ENCODE data around the gene ARHGEF11.

Gene ARHGEF11

GRCh38 chr1:157047062-157047410 lies 1.5 kb upstream of the ARHGEF11 start:
- Histone ChIP-seq H3K36me3 (ENCODE audit: insufficient read depth, low read length) (no peaks in the 10 kb centered on the region), H3K4me2 (ENCODE audit: low read length) (no peak overlapping the region), H3K9ac (ENCODE audit: low read depth, low read length) (no peak overlapping the region), H3K9me3 (replicated peaks; ENCODE audit: low read length) (peaks cover 1% of the 10 kb centered on the region), H3K4me3 (ENCODE audit: low read length) (no peak overlapping the region), H3K4me1 (ENCODE audit: control insufficient read depth, insufficient read depth, low read length) (peaks cover 26% of the 10 kb centered on the region), H3K27me3 (ENCODE audit: control insufficient read depth, insufficient read depth, low read length) (peaks cover 24% of the 10 kb centered on the region)

- no peaks in the 10 kb centered on the region for H3K27me3 ChIP-seq (ENCODE audit: control insufficient read depth, insufficient read depth, low read length)
- H3K4me1 ChIP-seq (ENCODE audit: control insufficient read depth, insufficient read depth, low read length): peaks cover 35% of the 10 kb centered on the region
- H3K36me3 ChIP-seq (ENCODE audit: insufficient read depth, low read length): no peaks in the 10 kb centered on the region
- H3K9me3 ChIP-seq (replicated peaks; ENCODE audit: low read length): no peaks in the 10 kb centered on the region
- H3K4me3 ChIP-seq (ENCODE audit: low read length): peak overlapping the region; percentile 96
- peak overlapping the region; percentile 86 for H3K4me2 ChIP-seq (ENCODE audit: low read length)
- peak overlapping the region; percentile 98 for H3K9ac ChIP-seq (ENCODE audit: low read depth, low read length)
Measured at GRCh38 chr1:157044326-157044725, 1.2 kb downstream of the ARHGEF11 start.

- H3K27me3 ChIP-seq (ENCODE audit: control insufficient read depth, insufficient read depth, low read length): no peaks in the 10 kb centered on the region
- peak overlapping the region; percentile 86 for H3K4me2 ChIP-seq (ENCODE audit: low read length)
- H3K9me3 ChIP-seq (replicated peaks; ENCODE audit: low read length): no peaks in the 10 kb centered on the region
- H3K4me3 ChIP-seq (ENCODE audit: low read length): peak overlapping the region; percentile 96
- H3K36me3 ChIP-seq (ENCODE audit: insufficient read depth, low read length): no peaks in the 10 kb centered on the region
- peak overlapping the region; percentile 98 for H3K9ac ChIP-seq (ENCODE audit: low read depth, low read length)
- H3K4me1 ChIP-seq (ENCODE audit: control insufficient read depth, insufficient read depth, low read length): peaks cover 35% of the 10 kb centered on the region
Measured at GRCh38 chr1:157043685-157044084, 1.9 kb downstream of the ARHGEF11 start.

- Histone ChIP-seq H3K9ac (ENCODE audit: low read depth, low read length) (no peak overlapping the region), H3K4me2 (ENCODE audit: low read length) (peak overlapping the region; percentile 86), H3K27me3 (ENCODE audit: control insufficient read depth, insufficient read depth, low read length) (no peaks in the 10 kb centered on the region), H3K4me3 (ENCODE audit: low read length) (peak overlapping the region; percentile 96), H3K9me3 (replicated peaks; ENCODE audit: low read length) (no peaks in the 10 kb centered on the region), H3K36me3 (ENCODE audit: insufficient read depth, low read length) (no peaks in the 10 kb centered on the region), H3K4me1 (ENCODE audit: control insufficient read depth, insufficient read depth, low read length) (peaks cover 35% of the 10 kb centered on the region)
Measured at GRCh38 chr1:157042846-157043245, 2.7 kb downstream of the ARHGEF11 start.

- Histone ChIP-seq H3K36me3 (ENCODE audit: insufficient read depth, low read length) (no peaks in the 10 kb centered on the region), H3K9ac (ENCODE audit: low read depth, low read length) (no peak overlapping the region), H3K4me2 (ENCODE audit: low read length) (no peak overlapping the region), H3K27me3 (ENCODE audit: control insufficient read depth, insufficient read depth, low read length) (no peaks in the 10 kb centered on the region), H3K4me3 (ENCODE audit: low read length) (no peak overlapping the region), H3K4me1 (ENCODE audit: control insufficient read depth, insufficient read depth, low read length) (peaks cover 35% of the 10 kb centered on the region), H3K9me3 (replicated peaks; ENCODE audit: low read length) (no peaks in the 10 kb centered on the region)
Measured at GRCh38 chr1:157040802-157041201, 4.7 kb downstream of the ARHGEF11 start.

GRCh38 chr1:157035121-157035520 lies 10.4 kb downstream of the ARHGEF11 start:
- peaks cover 11% of the 10 kb centered on the region for H3K4me1 ChIP-seq (ENCODE audit: control insufficient read depth, insufficient read depth, low read length)
- H3K27me3 ChIP-seq (ENCODE audit: control insufficient read depth, insufficient read depth, low read length): no peaks in the 10 kb centered on the region
- H3K36me3 ChIP-seq (ENCODE audit: insufficient read depth, low read length): peaks cover 3% of the 10 kb centered on the region
- no peaks in the 10 kb centered on the region for H3K9me3 ChIP-seq (replicated peaks; ENCODE audit: low read length)
- H3K9ac ChIP-seq (ENCODE audit: low read depth, low read length): no peak overlapping the region
- H3K4me2 ChIP-seq (ENCODE audit: low read length): no peak overlapping the region
- H3K4me3 ChIP-seq (ENCODE audit: low read length): no peak overlapping the region

- Histone ChIP-seq H3K4me1 (ENCODE audit: control insufficient read depth, insufficient read depth, low read length) (peaks cover 11% of the 10 kb centered on the region), H3K9me3 (replicated peaks; ENCODE audit: low read length) (no peaks in the 10 kb centered on the region), H3K27me3 (ENCODE audit: control insufficient read depth, insufficient read depth, low read length) (no peaks in the 10 kb centered on the region), H3K4me3 (ENCODE audit: low read length) (no peak overlapping the region), H3K9ac (ENCODE audit: low read depth, low read length) (no peak overlapping the region), H3K4me2 (ENCODE audit: low read length) (no peak overlapping the region), H3K36me3 (ENCODE audit: insufficient read depth, low read length) (peaks cover 3% of the 10 kb centered on the region)
Measured at GRCh38 chr1:157034137-157034800, 11.3 kb downstream of the ARHGEF11 start.

- H3K4me3 ChIP-seq (ENCODE audit: low read length): no peak overlapping the region
- peaks cover 11% of the 10 kb centered on the region for H3K4me1 ChIP-seq (ENCODE audit: control insufficient read depth, insufficient read depth, low read length)
- H3K9ac ChIP-seq (ENCODE audit: low read depth, low read length): no peak overlapping the region
- H3K36me3 ChIP-seq (ENCODE audit: insufficient read depth, low read length): peaks cover 3% of the 10 kb centered on the region
- no peaks in the 10 kb centered on the region for H3K27me3 ChIP-seq (ENCODE audit: control insufficient read depth, insufficient read depth, low read length)
- no peaks in the 10 kb centered on the region for H3K9me3 ChIP-seq (replicated peaks; ENCODE audit: low read length)
- H3K4me2 ChIP-seq (ENCODE audit: low read length): no peak overlapping the region
Measured at GRCh38 chr1:157033357-157033876, 12.1 kb downstream of the ARHGEF11 start.

- H3K27me3 ChIP-seq (ENCODE audit: control insufficient read depth, insufficient read depth, low read length): no peaks in the 10 kb centered on the region
- no peak overlapping the region for H3K9ac ChIP-seq (ENCODE audit: low read depth, low read length)
- no peak overlapping the region for H3K4me2 ChIP-seq (ENCODE audit: low read length)
- peaks cover 3% of the 10 kb centered on the region for H3K36me3 ChIP-seq (ENCODE audit: insufficient read depth, low read length)
- H3K4me1 ChIP-seq (ENCODE audit: control insufficient read depth, insufficient read depth, low read length): peaks cover 11% of the 10 kb centered on the region
- H3K4me3 ChIP-seq (ENCODE audit: low read length): no peak overlapping the region
- no peaks in the 10 kb centered on the region for H3K9me3 ChIP-seq (replicated peaks; ENCODE audit: low read length)
Measured at GRCh38 chr1:157032303-157032702, 13.2 kb downstream of the ARHGEF11 start.

GRCh38 chr1:157030728-157031127 lies 14.8 kb downstream of the ARHGEF11 start:
- no peak overlapping the region for H3K4me2 ChIP-seq (ENCODE audit: low read length)
- H3K36me3 ChIP-seq (ENCODE audit: insufficient read depth, low read length): peaks cover 3% of the 10 kb centered on the region
- no peak overlapping the region for H3K4me3 ChIP-seq (ENCODE audit: low read length)
- no peak overlapping the region for H3K9ac ChIP-seq (ENCODE audit: low read depth, low read length)
- H3K27me3 ChIP-seq (ENCODE audit: control insufficient read depth, insufficient read depth, low read length): no peaks in the 10 kb centered on the region
- no peaks in the 10 kb centered on the region for H3K9me3 ChIP-seq (replicated peaks; ENCODE audit: low read length)
- H3K4me1 ChIP-seq (ENCODE audit: control insufficient read depth, insufficient read depth, low read length): peaks cover 11% of the 10 kb centered on the region

GRCh38 chr1:157028674-157029073 lies 16.9 kb downstream of the ARHGEF11 start:
- Histone ChIP-seq H3K4me2 (ENCODE audit: low read length) (no peak overlapping the region), H3K9me3 (replicated peaks; ENCODE audit: low read length) (no peaks in the 10 kb centered on the region), H3K9ac (ENCODE audit: low read depth, low read length) (no peak overlapping the region), H3K36me3 (ENCODE audit: insufficient read depth, low read length) (peaks cover 3% of the 10 kb centered on the region), H3K4me3 (ENCODE audit: low read length) (no peak overlapping the region), H3K4me1 (ENCODE audit: control insufficient read depth, insufficient read depth, low read length) (no peaks in the 10 kb centered on the region), H3K27me3 (ENCODE audit: control insufficient read depth, insufficient read depth, low read length) (no peaks in the 10 kb centered on the region)

- Histone ChIP-seq H3K9ac (ENCODE audit: low read depth, low read length) (no peak overlapping the region), H3K4me1 (ENCODE audit: control insufficient read depth, insufficient read depth, low read length) (no peaks in the 10 kb centered on the region), H3K27me3 (ENCODE audit: control insufficient read depth, insufficient read depth, low read length) (no peaks in the 10 kb centered on the region), H3K36me3 (ENCODE audit: insufficient read depth, low read length) (no peaks in the 10 kb centered on the region), H3K9me3 (replicated peaks; ENCODE audit: low read length) (peaks cover 9% of the 10 kb centered on the region), H3K4me2 (ENCODE audit: low read length) (no peak overlapping the region), H3K4me3 (ENCODE audit: low read length) (no peak overlapping the region)
Measured at GRCh38 chr1:157025856-157026255, 19.7 kb downstream of the ARHGEF11 start.

Measured in skeletal muscle satellite cell (primary cell).